DOHH2 (cell line): ENCODE results near the gene JUNB.

ENCODE experiments used
- EZH2phosphoT487 ChIP-seq: fragments of 200-600 bp; sonication (generic); IDR thresholded peaks from 2 replicates; pipeline ENCODE4 v1.6.1; 2017; ENCODE audit warnings: borderline replicate concordance, mild to moderate bottlenecking, antibody characterized with exemption, low read length, moderate library complexity, mixed read lengths
- TF ChIP-seq, protein P1 (sequence below): fragments of 200-600 bp; sonication (generic); IDR thresholded peaks from one replicate; pipeline ENCODE4 v1.5.1; 2014; ENCODE audit warnings: antibody characterized with exemption, mild to moderate bottlenecking, low read depth, low read length; ENCODE audit not compliant: poor library complexity, severe bottlenecking

DNA sequence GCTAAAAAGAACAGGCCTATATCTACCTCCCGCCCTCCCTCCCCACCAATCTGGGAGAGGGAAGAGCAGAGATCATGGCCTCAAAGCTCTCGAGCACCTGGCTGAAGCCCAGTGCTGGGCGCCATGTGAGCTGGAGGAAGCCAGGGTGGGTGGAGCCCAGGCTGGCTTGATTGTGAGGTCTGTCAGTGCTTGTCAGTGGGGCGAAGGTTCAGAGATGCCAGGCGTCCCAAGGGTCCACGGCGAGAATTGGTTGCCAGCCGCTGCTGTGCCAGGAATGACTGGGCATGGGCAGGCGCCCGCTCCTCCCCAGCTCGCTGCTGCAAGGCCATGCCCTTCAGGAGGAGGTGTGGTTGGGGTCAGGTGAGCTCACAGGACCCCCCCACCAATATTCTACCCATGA, 28.2 kb upstream of the JUNB start:
- TF ChIP-seq, protein P1, sequence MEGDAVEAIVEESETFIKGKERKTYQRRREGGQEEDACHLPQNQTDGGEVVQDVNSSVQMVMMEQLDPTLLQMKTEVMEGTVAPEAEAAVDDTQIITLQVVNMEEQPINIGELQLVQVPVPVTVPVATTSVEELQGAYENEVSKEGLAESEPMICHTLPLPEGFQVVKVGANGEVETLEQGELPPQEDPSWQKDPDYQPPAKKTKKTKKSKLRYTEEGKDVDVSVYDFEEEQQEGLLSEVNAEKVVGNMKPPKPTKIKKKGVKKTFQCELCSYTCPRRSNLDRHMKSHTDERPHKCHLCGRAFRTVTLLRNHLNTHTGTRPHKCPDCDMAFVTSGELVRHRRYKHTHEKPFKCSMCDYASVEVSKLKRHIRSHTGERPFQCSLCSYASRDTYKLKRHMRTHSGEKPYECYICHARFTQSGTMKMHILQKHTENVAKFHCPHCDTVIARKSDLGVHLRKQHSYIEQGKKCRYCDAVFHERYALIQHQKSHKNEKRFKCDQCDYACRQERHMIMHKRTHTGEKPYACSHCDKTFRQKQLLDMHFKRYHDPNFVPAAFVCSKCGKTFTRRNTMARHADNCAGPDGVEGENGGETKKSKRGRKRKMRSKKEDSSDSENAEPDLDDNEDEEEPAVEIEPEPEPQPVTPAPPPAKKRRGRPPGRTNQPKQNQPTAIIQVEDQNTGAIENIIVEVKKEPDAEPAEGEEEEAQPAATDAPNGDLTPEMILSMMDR, result no peak
- no peak for TF ChIP-seq EZH2phosphoT487
